Tongue (tissue), 3 donors: ENCODE measurements around the gene MSX2. TPM values are rescaled to one million over a fixed set of nuclear protein-coding genes. Genes with fewer than 3 reads are reported as not detected.

Source experiments
- DNase-seq: peaks from one replicate; pipeline ENCODE4 v3.0.0-alpha.2; 2015
- small RNA-seq: library from RNA; depleted of rRNA; stranded (forward); fragments of <200 nt; gene quantifications from one replicate; pipeline ENCODE3, GENCODE V24; 2014; ENCODE audit warnings: low replicate concordance
- total RNA-seq: library from RNA; depleted of rRNA; stranded (reverse); fragments of >200 nt; gene quantifications from one replicate; pipeline ENCODE4 v1.2.3, GENCODE V29; 2014

The MSX2 gene
- total RNA-seq, 1 donor from 2014 or later, result 0.62 TPM

DNA sequence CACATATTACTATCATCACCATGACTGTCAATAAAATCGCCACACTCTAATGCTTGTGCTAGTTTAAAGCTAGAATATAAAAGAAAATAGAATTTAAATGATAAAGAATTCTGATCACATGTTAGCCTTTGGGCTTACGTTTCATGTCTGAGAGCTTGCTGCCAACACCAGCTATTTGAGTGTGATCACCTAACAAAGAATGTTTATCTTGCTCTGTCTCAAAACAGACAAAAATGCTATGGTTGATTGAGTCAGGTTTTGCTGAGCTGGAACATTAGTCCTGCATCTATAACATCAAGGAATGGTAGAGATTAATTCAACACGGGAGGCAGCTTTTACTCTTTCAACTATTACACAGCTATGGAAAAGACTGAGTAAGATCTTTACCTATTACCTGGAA is 50.7 kb downstream of the MSX2 start:
- DNase-seq, result no peak

GRCh38 chr5:174777111-174777510 is 52.7 kb downstream of the MSX2 start:
- no peak for DNase-seq

- DNase-seq, result no peak
Observed at GRCh38 chr5:174777583-174777982, 53.2 kb downstream of the MSX2 start.

Small RNA genes lying within 50 kb of the gene (small RNA-seq; reads per million reads assigned to genes)
- gene MIR4634, result not detected
